Uterus (tissue), 2 donors: ENCODE data around the gene TUBA3C.

Experiments
- CTCF ChIP-seq, 4 experiments: fragments of 200-600 bp in 2 of 4; fragments of 450-650 bp in 2 of 4; sonication (generic) in 2 of 4; IDR thresholded peaks; one replicate each; pipeline ENCODE4 v1.5.1; 2016 to 2019; ENCODE audit warnings: antibody characterized with exemption in 4 of 4, mild to moderate bottlenecking in 2 of 4, moderate library complexity in 1 of 4
- POLR2A ChIP-seq, 2 donors: fragments of 450-650 bp; IDR thresholded peaks; one replicate each; pipeline ENCODE4 v1.6.1; 2016; ENCODE audit warnings: antibody characterized with exemption in 2 of 2, mild to moderate bottlenecking in 1 of 2, moderate library complexity in 1 of 2

GRCh38 chr13:19161308-19161707 lies 20.3 kb downstream of the TUBA3C start:
- TF ChIP-seq POLR2A (IDR thresholded peaks at IDR 0.05) (no peak), CTCF (IDR thresholded peaks at IDR 0.05) (no peak)
